AML-193 (cell line): ENCODE data around the gene ATF2.

Experiments
- DNase-seq, 2 experiments: peaks; one replicate each; lab custom pipeline; 2025; lab: John Stamatoyannopoulos, UW

Gene ATF2

GRCh38 chr2:175025233-175025632, 142.8 kb downstream of the ATF2 start:
- DNase-seq, result no peak

DNA sequence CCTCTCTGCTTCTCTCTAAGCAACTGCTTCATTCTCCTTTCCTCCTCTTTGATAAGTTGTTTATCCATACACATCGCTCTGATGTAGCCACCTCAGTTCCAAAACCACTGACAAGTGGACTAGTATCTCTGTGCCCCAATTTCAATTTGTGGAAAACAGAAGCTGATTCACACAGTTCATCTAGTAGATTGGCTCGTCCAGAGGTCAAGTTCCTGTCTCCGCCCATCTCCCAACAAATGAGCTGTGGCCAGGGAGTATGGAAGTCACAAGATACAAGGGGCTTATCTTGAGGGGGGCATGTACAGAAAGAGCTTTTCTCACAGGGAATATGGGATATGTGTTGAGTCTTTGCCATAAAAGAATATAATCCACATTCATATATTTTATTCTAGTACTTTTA, 145.1 kb downstream of the ATF2 start:
- no peak for DNase-seq
